ENCODE measurements around the gene TBCCD1.

TBCCD1 gene

GRCh38 chr3:186567072-186567921 lies at the start of gene TBCCD1:
TBCCD1 (minus strand) TSS chr3:186567339; CDS start chr3:186564329, 3,010 bp downstream.
- peak; percentile 92 for DNase-seq (ENCODE audit: low spot score)

GRCh38 chr3:186616299-186616617 lies 49.1 kb upstream of the TBCCD1 start:
- DNase-seq (ENCODE audit: low spot score): no peak

- peak; percentile 85 for DNase-seq (ENCODE audit: low spot score)
These were observed 47.7 kb upstream of the TBCCD1 start for GRCh38 chr3:186614597-186615483.

GRCh38 chr3:186614266-186614596 lies 47.1 kb upstream of the TBCCD1 start:
- no peak for DNase-seq (ENCODE audit: low spot score)

GRCh38 chr3:186613637-186614265 lies 46.6 kb upstream of the TBCCD1 start:
- DNase-seq (ENCODE audit: low spot score): no peak

GRCh38 chr3:186612721-186613636 lies 45.8 kb upstream of the TBCCD1 start, which contains the start of gene AHSG:
AHSG (plus strand) TSS chr3:186613060; CDS start chr3:186613142, 82 bp downstream.
- no peak for DNase-seq (ENCODE audit: low spot score)

- DNase-seq (ENCODE audit: low spot score): no peak
These were observed 44.9 kb upstream of the TBCCD1 start for GRCh38 chr3:186612065-186612464.

- DNase-seq (ENCODE audit: low spot score): peak; percentile 22
These were observed 42.2 kb upstream of the TBCCD1 start for GRCh38 chr3:186609247-186609868.

- DNase-seq (ENCODE audit: low spot score): no peak
These were observed 41.6 kb upstream of the TBCCD1 start for GRCh38 chr3:186608624-186609215.

- DNase-seq (ENCODE audit: low spot score): no peak
These were observed 38.7 kb upstream of the TBCCD1 start for GRCh38 chr3:186605561-186606545.

- DNase-seq (ENCODE audit: low spot score): no peak
These were observed 37.9 kb upstream of the TBCCD1 start for GRCh38 chr3:186605078-186605477.

GRCh38 chr3:186603159-186603558 lies 36.0 kb upstream of the TBCCD1 start:
- no peak for DNase-seq (ENCODE audit: low spot score)

GRCh38 chr3:186600896-186601295 lies 33.8 kb upstream of the TBCCD1 start:
- no peak for DNase-seq (ENCODE audit: low spot score)

GRCh38 chr3:186599785-186600166 lies 32.6 kb upstream of the TBCCD1 start:
- DNase-seq (ENCODE audit: low spot score): no peak

- no peak for DNase-seq (ENCODE audit: low spot score)
These were observed 32.1 kb upstream of the TBCCD1 start for GRCh38 chr3:186599142-186599784.

- no peak for DNase-seq (ENCODE audit: low spot score)
These were observed 31.6 kb upstream of the TBCCD1 start for GRCh38 chr3:186598794-186599141.

- no peak for DNase-seq (ENCODE audit: low spot score)
These were observed 31.1 kb upstream of the TBCCD1 start for GRCh38 chr3:186598108-186598784.

GRCh38 chr3:186596568-186597287 lies 29.6 kb upstream of the TBCCD1 start:
- DNase-seq (ENCODE audit: low spot score): no peak

All from AG08395 (cell line).